ENCODE data around the gene RAD21L1.

DNA sequence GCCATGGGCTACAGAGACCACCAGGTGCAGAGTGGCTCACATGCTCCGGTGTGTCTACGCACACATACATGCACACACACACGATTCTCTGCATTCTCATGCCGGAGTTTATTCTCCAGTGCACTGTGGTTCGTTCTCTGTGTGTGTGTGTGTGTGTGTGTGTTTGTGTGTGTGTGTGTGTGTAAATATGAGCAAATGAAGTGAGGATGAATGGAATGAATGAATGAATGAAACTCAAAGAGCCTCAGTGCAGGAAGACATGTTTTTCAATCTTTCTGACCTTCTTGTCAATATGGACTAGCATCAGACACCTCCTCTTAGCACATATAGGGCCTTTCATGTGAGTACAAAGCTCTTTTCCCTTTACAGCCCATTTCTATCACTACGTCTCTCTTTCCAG is 42.7 kb upstream of the RAD21L1 start:
- TF ChIP-seq POLR2A (IDR thresholded peaks at IDR 0.05) (no peak), CTCF (IDR thresholded peaks at IDR 0.05) (no peak), EP300 (IDR thresholded peaks at IDR 0.05) (no peak)

Data from gastroesophageal sphincter (tissue), 3 donors.